HG02885 (cell line): ENCODE results near the gene GPR173.

Experiments used
- ATAC-seq: cut with Tn5 transposase; IDR thresholded peaks from one replicate; pipeline ENCODE4 v1.9.1; 2021; ENCODE audit warnings: mild to moderate bottlenecking; ENCODE audit not compliant: unreplicated experiment, poor library complexity

GPR173 gene

GRCh38 chrX:53048169-53049126 is at the start of gene GPR173:
Gene GPR173, plus strand, starts transcription at chrX:53048789. Its CDS starts 27,833 bp downstream, at chrX:53076622.
- ATAC-seq: no peak

- no peak for ATAC-seq
These were observed 48.0 kb upstream of the GPR173 start for GRCh38 chrX:53000447-53001135.

- no peak for ATAC-seq
These were observed 46.6 kb upstream of the GPR173 start for GRCh38 chrX:53001958-53002357.

- ATAC-seq: no peak
These were observed 45.5 kb upstream of the GPR173 start for GRCh38 chrX:53003111-53003510.

GRCh38 chrX:53004038-53004437 is 44.6 kb upstream of the GPR173 start:
- ATAC-seq: no peak

GRCh38 chrX:53004811-53005210 is 43.8 kb upstream of the GPR173 start:
- no peak for ATAC-seq

GRCh38 chrX:53005327-53005726 is 43.3 kb upstream of the GPR173 start:
- ATAC-seq: no peak

- ATAC-seq: no peak
These were observed 39.6 kb upstream of the GPR173 start for GRCh38 chrX:53009032-53009431.

GRCh38 chrX:53013291-53013690 is 35.3 kb upstream of the GPR173 start:
- ATAC-seq: no peak

GRCh38 chrX:53018627-53019026 is 30.0 kb upstream of the GPR173 start:
- no peak for ATAC-seq

GRCh38 chrX:53022381-53022780 is 26.2 kb upstream of the GPR173 start:
- ATAC-seq: no peak

- ATAC-seq: no peak
These were observed 19.9 kb upstream of the GPR173 start for GRCh38 chrX:53028678-53029077.

- no peak for ATAC-seq
These were observed 17.2 kb upstream of the GPR173 start for GRCh38 chrX:53031380-53031779.

GRCh38 chrX:53036149-53036548 is 12.4 kb upstream of the GPR173 start:
- no peak for ATAC-seq

GRCh38 chrX:53039236-53039635 is 9.4 kb upstream of the GPR173 start:
- no peak for ATAC-seq

GRCh38 chrX:53044995-53045394 is 3.6 kb upstream of the GPR173 start:
- ATAC-seq: no peak

- no peak for ATAC-seq
These were observed 1.4 kb upstream of the GPR173 start for GRCh38 chrX:53047228-53047627.

- no peak for ATAC-seq
These were observed 533 bp downstream of the GPR173 start for GRCh38 chrX:53049127-53049517.

GRCh38 chrX:53050841-53051240 is 2.3 kb downstream of the GPR173 start:
- no peak for ATAC-seq

- ATAC-seq: no peak
These were observed 6.8 kb downstream of the GPR173 start for GRCh38 chrX:53055244-53055849.

- no peak for ATAC-seq
These were observed 7.7 kb downstream of the GPR173 start for GRCh38 chrX:53056292-53056691.
